ENCODE measurements around the gene ARHGAP24.
"Not testable (repeated sequence)": the region's sequence is repeated elsewhere in the genome, so short reads cannot be mapped to it uniquely, and the experiment has no call there.

Gene ARHGAP24

GRCh38 chr4:85512446-85513205 is 37.7 kb downstream of the ARHGAP24 start:
- DNase-seq (ENCODE audit: low read depth, low spot score), result no peak
- ChIA-PET CTCF (no interaction called here), POLR2A (no interaction called here)
- no peak overlapping the region for H3K4me3 ChIP-seq (ENCODE audit: low read depth, low read length)
- TF ChIP-seq CTCF (IDR thresholded peaks at IDR 0.05; ENCODE audit: insufficient read depth, low read length, missing control alignments), result no peak

- no peak overlapping the region; the same call in 1 of the 2 replicates for H3K4me3 ChIP-seq (ENCODE audit: low read depth, low read length)
These were observed 39.2 kb downstream of the ARHGAP24 start for GRCh38 chr4:85514117-85514516.

GRCh38 chr4:85514783-85515182 is 39.8 kb downstream of the ARHGAP24 start:
- POLR2A ChIA-PET, result no interaction called here
- TF ChIP-seq CTCF (IDR thresholded peaks at IDR 0.05; ENCODE audit: insufficient read depth, low read length, missing control alignments), result no peak
- CTCF ChIA-PET, result no interaction called here
- no peak overlapping the region for H3K4me3 ChIP-seq (ENCODE audit: low read depth, low read length)
- no peak for DNase-seq (ENCODE audit: low read depth, low spot score)

More at GRCh38 chr4:85514117-85514516, 39.2 kb downstream of the ARHGAP24 start:
- no peak for DNase-seq (ENCODE audit: low read depth, low spot score)
- no peak for TF ChIP-seq CTCF (IDR thresholded peaks at IDR 0.05; ENCODE audit: insufficient read depth, low read length, missing control alignments)
- ChIA-PET POLR2A (no interaction called here), CTCF (no interaction called here)

- ChIA-PET POLR2A (no interaction called here), CTCF (no interaction called here)
- TF ChIP-seq CTCF (IDR thresholded peaks at IDR 0.05; ENCODE audit: insufficient read depth, low read length, missing control alignments), result no peak
- H3K4me3 ChIP-seq (ENCODE audit: low read depth, low read length), result no peak overlapping the region
- no peak for DNase-seq (ENCODE audit: low read depth, low spot score)
These were observed 40.8 kb downstream of the ARHGAP24 start for GRCh38 chr4:85515701-85516100.

- CTCF ChIA-PET; DNase-seq (ENCODE audit: low read depth, low spot score); H3K4me3 ChIP-seq (ENCODE audit: low read depth, low read length); POLR2A ChIA-PET: not testable (repeated sequence)
These were observed 43.6 kb downstream of the ARHGAP24 start for GRCh38 chr4:85518526-85518925.

- no peak for TF ChIP-seq CTCF (IDR thresholded peaks at IDR 0.05; ENCODE audit: insufficient read depth, low read length, missing control alignments)
- DNase-seq (ENCODE audit: low read depth, low spot score), result no peak
- CTCF ChIA-PET, result no interaction called here
- no peak overlapping the region for H3K4me3 ChIP-seq (ENCODE audit: low read depth, low read length)
- POLR2A ChIA-PET, result no interaction called here
These were observed 46.1 kb downstream of the ARHGAP24 start for GRCh38 chr4:85520765-85521749.

Data from AG04449 (cell line).